SK-N-SH (cell line): ENCODE measurements around the gene TMEM169.

Experiments
- CTCF ChIP-seq: fragments of 200-600 bp; sonication (generic); IDR thresholded peaks from 2 replicates; pipeline ENCODE4 v1.6.1; 2017; ENCODE audit warnings: antibody characterized with exemption, mild to moderate bottlenecking, moderate library complexity
- MAX ChIP-seq: IDR thresholded peaks from 2 replicates; pipeline ENCODE4 v1.4.0; 2012; ENCODE audit warnings: low read depth
- POLR2AphosphoS5 ChIP-seq: IDR thresholded peaks from 2 replicates; pipeline ENCODE4 v1.6.1; 2012; ENCODE audit warnings: low read depth, low read length
- RCOR1 ChIP-seq: fragments of 150-350 bp; IDR thresholded peaks from 2 replicates; pipeline ENCODE4 v1.6.1; 2017; ENCODE audit warnings: antibody characterized with exemption, low read length
- SMC3 ChIP-seq: IDR thresholded peaks from 2 replicates; pipeline ENCODE4 v1.6.1; 2012; ENCODE audit warnings: low read depth, low read length, improper control_type of control experiment

- TF ChIP-seq CTCF (no peak), RCOR1 (no peak), MAX (no peak), POLR2AphosphoS5 (no peak), SMC3 (no peak)
Observed at GRCh38 chr2:216090369-216090786, 8.7 kb downstream of the TMEM169 start.
